ENCODE data around the gene UGDH. TPM values are rescaled to one million over a fixed set of nuclear protein-coding genes. Genes with fewer than 3 reads are reported as not detected.

The UGDH gene
- total and polyA plus RNA-seq, 2 donors (not counting 3 experiments of a cell fraction or from before 2014, with no cell fraction given) = 41.3 to 62.1 TPM

- Histone ChIP-seq H2AFZ (ENCODE audit: low read depth, low read length) (no peak overlapping the region), H3K27ac (ENCODE audit: insufficient read depth, low read depth, low read length) (no peak overlapping the region), H3K36me3 (ENCODE audit: control insufficient read depth in 2 of 2, extremely low read depth in 1 of 2, insufficient read depth in 2 of 2, low read length in 2 of 2) (peaks cover 18 to 23% of the 10 kb centered on the region in 2 experiments), H3K4me1 (ENCODE audit: control insufficient read depth, extremely low read depth, insufficient read depth, low read length) (no peaks in the 10 kb centered on the region), H3K79me2 (ENCODE audit: control insufficient read depth, insufficient read depth, low read length) (no peaks in the 10 kb centered on the region), H3K4me2 (ENCODE audit: insufficient read depth, low read length) (no peak overlapping the region), H4K20me1 (replicated peaks; ENCODE audit: control insufficient read depth, extremely low read depth, insufficient read depth, low read length) (no peaks in the 10 kb centered on the region), H3K9ac (replicated peaks; ENCODE audit: extremely low read depth, insufficient read depth, low read length) (no peak overlapping the region), H3K9me3 (replicated peaks; ENCODE audit: control insufficient read depth, insufficient read depth, low read length) (no peaks in the 10 kb centered on the region), H3K9me1 (replicated peaks; ENCODE audit: control insufficient read depth, extremely low read depth, insufficient read depth, low read length) (no peaks in the 10 kb centered on the region), H3K4me3 (replicated peaks in 1 of 3; ENCODE audit: insufficient read depth in 1 of 3, low read depth in 1 of 3, low read length in 3 of 3) (no peak overlapping the region), H3K27me3 (ENCODE audit: control insufficient read depth in 2 of 2, insufficient read depth in 2 of 2, low read length in 2 of 2) (no peaks in the 10 kb centered on the region)
- no peak for TF ChIP-seq CTCF (IDR thresholded peaks at IDR 0.05; ENCODE audit: extremely low read depth in 1 of 2, insufficient read depth in 1 of 2, low read depth in 1 of 2, low read length in 2 of 2)
- TF ChIP-seq FOS (IDR thresholded peaks at IDR 0.05; ENCODE audit: borderline replicate concordance, insufficient read depth, low read length) = peak; percentile 23
- intact Hi-C loops (cut with micrococcal nuclease) = no loop called here
- CTCF ChIA-PET = interaction anchor here (0.8 to 1.0 kb wide), 3 partner anchors 10 to 19 kb away, joined by 3 read pairs; no protein-coding TSS in a partner anchor
- POLR2A ChIA-PET = no interaction called here
- DNase-seq (ENCODE audit: low read depth, low spot score) = peak; percentile 13
- dilution Hi-C loops (cut with MboI; ENCODE audit: extremely low pct_ligation_motif_present, low sequenced_read_pairs) = no loop called here
- FAIRE-seq = no peak
- no TSS peak for BruUV-seq (replicated peaks)
Observed at GRCh38 chr4:39502019-39502663, 25.1 kb downstream of the UGDH start.

GRCh38 chr4:39498727-39499020, 28.6 kb downstream of the UGDH start:
- no peaks in the 10 kb centered on the region for H4K20me1 ChIP-seq (replicated peaks; ENCODE audit: control insufficient read depth, extremely low read depth, insufficient read depth, low read length)
- no peaks in the 10 kb centered on the region for H3K9me3 ChIP-seq (replicated peaks; ENCODE audit: control insufficient read depth, insufficient read depth, low read length)
- no peak for FAIRE-seq
- no peak overlapping the region for H2AFZ ChIP-seq (ENCODE audit: low read depth, low read length)
- H3K4me2 ChIP-seq (ENCODE audit: insufficient read depth, low read length) = no peak overlapping the region
- no peak overlapping the region for H3K27ac ChIP-seq (ENCODE audit: insufficient read depth, low read depth, low read length)
- DNase-seq (ENCODE audit: low read depth, low spot score) = no peak
- no peak overlapping the region for H3K4me3 ChIP-seq (replicated peaks in 1 of 3; ENCODE audit: insufficient read depth in 1 of 3, low read depth in 1 of 3, low read length in 3 of 3)
- H3K9me1 ChIP-seq (replicated peaks; ENCODE audit: control insufficient read depth, extremely low read depth, insufficient read depth, low read length) = no peaks in the 10 kb centered on the region
- intact Hi-C loops (cut with micrococcal nuclease) (no loop called here), dilution Hi-C loops (cut with MboI; ENCODE audit: extremely low pct_ligation_motif_present, low sequenced_read_pairs) (no loop called here)
- CTCF ChIA-PET = no interaction called here
- peaks cover 9 to 14% of the 10 kb centered on the region in 2 experiments for H3K36me3 ChIP-seq (ENCODE audit: control insufficient read depth in 2 of 2, extremely low read depth in 1 of 2, insufficient read depth in 2 of 2, low read length in 2 of 2)
- POLR2A ChIA-PET = no interaction called here
- H3K9ac ChIP-seq (replicated peaks; ENCODE audit: extremely low read depth, insufficient read depth, low read length) = no peak overlapping the region
- no peaks in the 10 kb centered on the region for H3K27me3 ChIP-seq (ENCODE audit: control insufficient read depth in 2 of 2, insufficient read depth in 2 of 2, low read length in 2 of 2)
- no peak for TF ChIP-seq MYC (IDR thresholded peaks at IDR 0.05; ENCODE audit: low read depth, low read length)
- no peak for TF ChIP-seq MAX (IDR thresholded peaks at IDR 0.05; ENCODE audit: insufficient read depth, insufficient read length)
- no peak for TF ChIP-seq POLR2A (IDR thresholded peaks at IDR 0.05; ENCODE audit: low read depth, low read length)
- TF ChIP-seq EZH2 (IDR thresholded peaks at IDR 0.05; ENCODE audit: borderline replicate concordance, low read depth, low read length, severe bottlenecking) = no peak
- TF ChIP-seq POLR2AphosphoS5 (IDR thresholded peaks at IDR 0.05; ENCODE audit: insufficient read depth, low read depth, low read length) = no peak
- TF ChIP-seq CTCF (IDR thresholded peaks at IDR 0.05; ENCODE audit: extremely low read depth in 1 of 2, insufficient read depth in 1 of 2, low read depth in 1 of 2, low read length in 2 of 2) = no peak
- no peak for TF ChIP-seq FOS (IDR thresholded peaks at IDR 0.05; ENCODE audit: borderline replicate concordance, insufficient read depth, low read length)
- TF ChIP-seq JUN (IDR thresholded peaks at IDR 0.05; ENCODE audit: borderline replicate concordance, insufficient read depth, insufficient read length, low read depth) = no peak
- TF ChIP-seq GATA2 (IDR thresholded peaks at IDR 0.05; ENCODE audit: insufficient read depth, insufficient read length, low read depth, low read length) = no peak
- no peaks in the 10 kb centered on the region for H3K79me2 ChIP-seq (ENCODE audit: control insufficient read depth, insufficient read depth, low read length)
- H3K4me1 ChIP-seq (ENCODE audit: control insufficient read depth, extremely low read depth, insufficient read depth, low read length) = no peaks in the 10 kb centered on the region
- no TSS peak for BruUV-seq (replicated peaks)
